GM18868 (cell line): ENCODE data around the gene ZNF516.

Experiments used
- ATAC-seq: cut with Tn5 transposase; IDR thresholded peaks from one replicate; pipeline ENCODE4 v1.9.1; 2021; ENCODE audit warnings: mild to moderate bottlenecking, moderate library complexity; ENCODE audit not compliant: unreplicated experiment

Gene ZNF516

GRCh38 chr18:76425146-76426131 lies 69.6 kb downstream of the ZNF516 start:
- ATAC-seq = no peak

GRCh38 chr18:76422838-76423237 lies 72.2 kb downstream of the ZNF516 start:
- no peak for ATAC-seq

GRCh38 chr18:76422121-76422520 lies 72.9 kb downstream of the ZNF516 start:
- ATAC-seq = no peak

- no peak for ATAC-seq
Observed at GRCh38 chr18:76421685-76422078, 73.4 kb downstream of the ZNF516 start.

GRCh38 chr18:76420898-76421684 lies 74.0 kb downstream of the ZNF516 start:
- no peak for ATAC-seq

GRCh38 chr18:76419811-76420210 lies 75.2 kb downstream of the ZNF516 start:
- no peak for ATAC-seq

- no peak for ATAC-seq
Observed at GRCh38 chr18:76416911-76417310, 78.1 kb downstream of the ZNF516 start.

GRCh38 chr18:76414936-76415621 lies 80.0 kb downstream of the ZNF516 start:
- ATAC-seq = no peak

- no peak for ATAC-seq
Observed at GRCh38 chr18:76412818-76413565, 82.0 kb downstream of the ZNF516 start.

- ATAC-seq = no peak
Observed at GRCh38 chr18:76412010-76412817, 82.8 kb downstream of the ZNF516 start.

- ATAC-seq = peak; percentile 97
Observed at GRCh38 chr18:76410660-76411417, 84.2 kb downstream of the ZNF516 start.

GRCh38 chr18:76410033-76410432 lies 85.0 kb downstream of the ZNF516 start:
- no peak for ATAC-seq

- no peak for ATAC-seq
Observed at GRCh38 chr18:76408480-76409067, 86.5 kb downstream of the ZNF516 start.

GRCh38 chr18:76407681-76408080 lies 87.4 kb downstream of the ZNF516 start:
- no peak for ATAC-seq

- no peak for ATAC-seq
Observed at GRCh38 chr18:76406791-76407190, 88.3 kb downstream of the ZNF516 start.

GRCh38 chr18:76405681-76406356 lies 89.2 kb downstream of the ZNF516 start:
- ATAC-seq = no peak

GRCh38 chr18:76405280-76405679 lies 89.8 kb downstream of the ZNF516 start:
- ATAC-seq = no peak

- no peak for ATAC-seq
Observed at GRCh38 chr18:76404345-76404831, 90.7 kb downstream of the ZNF516 start.
